IMR-90 (cell line): ENCODE data around the gene F13A1. TPM values are rescaled to one million over a fixed set of nuclear protein-coding genes. Genes with fewer than 3 reads are reported as not detected.

Experiments
- ATAC-seq: fragments of 200-7000 bp; cut with Tn5 transposase; 2 replicates; pipeline ENCODE4 v1.9.1; 2020; ENCODE audit warnings: low read depth, mild to moderate bottlenecking, moderate library complexity
- BruUV-seq: library from RNA; stranded (reverse); fragments of 400-500 nt; replicated peaks from 2 replicates; lab custom pipeline; 2021; lab: Mats Ljungman, UMichigan
- CTCF ChIA-PET: fragments of 300-600 bp; formaldehyde crosslinking; extraction: SDS; loops from one replicate; lab custom pipeline; 2021; ENCODE audit warnings: antibody characterized with exemption; lab: Yijun Ruan, JAX
- POLR2A ChIA-PET: fragments of 300-600 bp; sonication (Branson Sonifier 250); formaldehyde crosslinking; loops from one replicate; lab custom pipeline; 2022; ENCODE audit warnings: antibody characterized with exemption; ENCODE audit not compliant: unreplicated experiment; lab: Charles Lee
- DNase-seq: peaks from one replicate; pipeline ENCODE4 v3.0.0; 2013
- H2AFZ ChIP-seq: replicated peaks from 2 replicates; pipeline ENCODE3; 2013; ENCODE audit warnings: low read length, mild to moderate bottlenecking; ENCODE audit not compliant: poor library complexity
- H2AK5ac ChIP-seq: 2 replicates; pipeline ENCODE4 v1.6.1; 2013; ENCODE audit warnings: low read depth, low read length, inconsistent platforms
- H2AK9ac ChIP-seq: replicated peaks from 2 replicates; pipeline ENCODE3; 2013; ENCODE audit warnings: mild to moderate bottlenecking, low read depth, low read length, moderate library complexity; ENCODE audit not compliant: poor library complexity
- H2BK120ac ChIP-seq: 2 replicates; pipeline ENCODE4 v1.6.1; 2013; ENCODE audit warnings: low read depth, low read length, inconsistent platforms
- H2BK15ac ChIP-seq: 3 replicates; pipeline ENCODE4 v1.6.1; 2013; ENCODE audit warnings: low read depth, low read length, inconsistent platforms
- H2BK20ac ChIP-seq: 2 replicates; pipeline ENCODE4 v1.6.1; 2013; ENCODE audit warnings: low read depth, mild to moderate bottlenecking, inconsistent platforms, low read length, moderate library complexity
- H2BK5ac ChIP-seq: 2 replicates; pipeline ENCODE4 v1.6.1; 2013; ENCODE audit warnings: mild to moderate bottlenecking, low read depth, low read length, inconsistent platforms; ENCODE audit not compliant: poor library complexity, severe bottlenecking
- H3K14ac ChIP-seq: replicated peaks from 2 replicates; pipeline ENCODE4 v1.6.1; 2013; ENCODE audit warnings: low read depth, low read length, inconsistent platforms
- H3K18ac ChIP-seq: 2 replicates; pipeline ENCODE4 v1.6.1; 2013; ENCODE audit warnings: low read depth, low read length, control low read depth
- H3K23ac ChIP-seq: 2 replicates; pipeline ENCODE4 v1.6.1; 2013; ENCODE audit warnings: low read depth, low read length, inconsistent platforms
- H3K27ac ChIP-seq: 2 replicates; pipeline ENCODE4 v1.5.1; 2013; ENCODE audit warnings: mild to moderate bottlenecking, control low read depth, low read length; ENCODE audit not compliant: insufficient read depth
- H3K27me3 ChIP-seq: 2 replicates; pipeline ENCODE4 v1.6.1; 2013; ENCODE audit warnings: low read length; ENCODE audit not compliant: control insufficient read depth, insufficient read depth
- H3K36me3 ChIP-seq: 2 replicates; pipeline ENCODE4 v1.6.1; 2013; ENCODE audit warnings: low read length, mixed read lengths; ENCODE audit not compliant: control insufficient read depth, insufficient read depth
- H3K4ac ChIP-seq: 2 replicates; pipeline ENCODE4 v1.6.1; 2013; ENCODE audit warnings: low read depth, low read length, inconsistent platforms
- H3K4me1 ChIP-seq: 2 replicates; pipeline ENCODE4 v1.6.1; 2013; ENCODE audit warnings: low read length, mixed read lengths; ENCODE audit not compliant: control insufficient read depth, insufficient read depth
- H3K4me2 ChIP-seq: 2 replicates; pipeline ENCODE4 v1.6.1; 2013; ENCODE audit warnings: low read depth, mild to moderate bottlenecking, control low read depth, low read length, moderate library complexity
- H3K4me3 ChIP-seq: 2 replicates; pipeline ENCODE4 v1.5.1; 2013; ENCODE audit warnings: low read depth, mild to moderate bottlenecking, control low read depth, low read length, moderate library complexity; ENCODE audit not compliant: insufficient read depth
- H3K56ac ChIP-seq: 2 replicates; pipeline ENCODE4 v1.6.1; 2013; ENCODE audit warnings: low read length, inconsistent platforms; ENCODE audit not compliant: insufficient read depth; ENCODE audit errors: extremely low read depth
- H3K79me1 ChIP-seq, 2 experiments: 2 replicates each; pipeline ENCODE4 v1.6.1; 2013; ENCODE audit warnings: low read length in 2 of 2, inconsistent platforms in 1 of 2, low read depth in 1 of 2
- H3K9ac ChIP-seq: 2 replicates; pipeline ENCODE4 v1.6.1; 2013; ENCODE audit warnings: low read depth, low read length, control low read depth
- H3K9me1 ChIP-seq: 2 replicates; pipeline ENCODE4 v1.6.1; 2013; ENCODE audit warnings: low read length, inconsistent platforms; ENCODE audit not compliant: insufficient read depth
- H3K9me3 ChIP-seq: 2 replicates; pipeline ENCODE4 v1.6.1; 2013; ENCODE audit warnings: low read length; ENCODE audit not compliant: control insufficient read depth, insufficient read depth
- H4K20me1 ChIP-seq: 2 replicates; pipeline ENCODE4 v1.6.1; 2013; ENCODE audit warnings: low read length, inconsistent platforms; ENCODE audit not compliant: insufficient read depth
- H4K5ac ChIP-seq: 2 replicates; pipeline ENCODE4 v1.6.1; 2013; ENCODE audit warnings: mild to moderate bottlenecking, low read depth, low read length, control low read depth
- H4K8ac ChIP-seq, 2 experiments: 2 replicates each; pipeline ENCODE4 v1.6.1; 2013; ENCODE audit warnings: low read depth in 2 of 2, low read length in 2 of 2, control low read depth in 1 of 2, inconsistent platforms in 1 of 2
- H4K91ac ChIP-seq: 2 replicates; pipeline ENCODE4 v1.6.1; 2013; ENCODE audit warnings: low read depth, low read length, inconsistent platforms; ENCODE audit not compliant: insufficient read depth
- BHLHE40 ChIP-seq: fragments of 150-350 bp; IDR thresholded peaks from 2 replicates; pipeline ENCODE4 v1.6.1; 2016; ENCODE audit warnings: mild to moderate bottlenecking, low read depth, low read length
- CEBPB ChIP-seq: IDR thresholded peaks from 2 replicates; pipeline ENCODE4 v1.6.1; 2012; ENCODE audit warnings: low read depth, low read length, improper control_type of control experiment
- CHD1 ChIP-seq: IDR thresholded peaks from 2 replicates; pipeline ENCODE4 v1.6.1; 2012; ENCODE audit warnings: low read depth, low read length, improper control_type of control experiment
- CTCF ChIP-seq: conservative IDR thresholded peaks from 2 replicates; pipeline ENCODE4 v1.5.1; 2012; ENCODE audit warnings: mild to moderate bottlenecking, low read depth, low read length, improper control_type of control experiment
- ELK1 ChIP-seq: fragments of 150-350 bp; IDR thresholded peaks from 2 replicates; pipeline ENCODE4 v1.6.1; 2016; ENCODE audit warnings: low read depth, mild to moderate bottlenecking, low read length, moderate library complexity, borderline replicate concordance
- FOS ChIP-seq: fragments of 150-350 bp; IDR thresholded peaks from 2 replicates; pipeline ENCODE4 v1.6.1; 2016; ENCODE audit warnings: low read depth, low read length
- MAFK ChIP-seq: IDR thresholded peaks from 2 replicates; pipeline ENCODE4 v1.6.1; 2012; ENCODE audit warnings: low read depth, low read length, improper control_type of control experiment
- MAZ ChIP-seq: IDR thresholded peaks from 2 replicates; pipeline ENCODE4 v1.6.1; 2012; ENCODE audit warnings: low read depth, mild to moderate bottlenecking, low read length, improper control_type of control experiment, moderate library complexity, borderline replicate concordance
- MXI1 ChIP-seq: IDR thresholded peaks from 2 replicates; pipeline ENCODE4 v1.6.1; 2012; ENCODE audit warnings: low read depth, mild to moderate bottlenecking, low read length, moderate library complexity, borderline replicate concordance
- NFE2L2 ChIP-seq: fragments of 150-350 bp; IDR thresholded peaks from 2 replicates; pipeline ENCODE4 v1.6.1; 2016; ENCODE audit warnings: low read depth, mild to moderate bottlenecking, low read length
- POLR2A ChIP-seq: IDR thresholded peaks from 2 replicates; pipeline ENCODE4 v1.6.1; 2012; ENCODE audit warnings: mild to moderate bottlenecking, low read depth, low read length
- RAD21 ChIP-seq: IDR thresholded peaks from 2 replicates; pipeline ENCODE4 v1.6.1; 2012; ENCODE audit warnings: low read length, improper control_type of control experiment
- RCOR1 ChIP-seq: IDR thresholded peaks from 2 replicates; pipeline ENCODE4 v1.6.1; 2012; ENCODE audit warnings: mild to moderate bottlenecking, low read length, improper control_type of control experiment; ENCODE audit not compliant: insufficient replicate concordance
- RFX5 ChIP-seq: IDR thresholded peaks from 2 replicates; pipeline ENCODE4 v1.8.0; 2012; ENCODE audit warnings: low read depth, mild to moderate bottlenecking, low read length, moderate library complexity
- SMC3 ChIP-seq: fragments of 150-350 bp; IDR thresholded peaks from 2 replicates; pipeline ENCODE4 v1.6.1; 2016; ENCODE audit warnings: low read depth, mild to moderate bottlenecking, antibody characterized with exemption, low read length, moderate library complexity
- USF2 ChIP-seq: fragments of 150-350 bp; IDR thresholded peaks from 2 replicates; pipeline ENCODE4 v1.6.1; 2017; ENCODE audit warnings: mild to moderate bottlenecking, antibody characterized with exemption, low read length, low read depth
- WGBS, 2 experiments: methylation state at CpG; one replicate each; pipeline versions ENCODE4 v1.1.5 to v1.1.7; 2013; ENCODE audit warnings: missing lambda C conversion rate in 2 of 2; ENCODE audit not compliant: insufficient read length in 1 of 2; ENCODE audit errors: extremely low coverage in 2 of 2; 5-methylcytosine and 5-hydroxymethylcytosine counted together
- dilution Hi-C: fragments of 300-500 bp; cut with HindIII; formaldehyde crosslinking; loops from one replicate; pipeline ENCODE4 v1.14.3; 2018; ENCODE audit warnings: low sequenced_read_pairs; ENCODE audit not compliant: unreplicated experiment
- in situ Hi-C: fragments of 300-500 bp; cut with MboI; formaldehyde crosslinking; loops from 3 replicates; pipeline ENCODE4 v1.14.3; 2019; ENCODE audit warnings: low sequenced_read_pairs, inconsistent platforms, mixed read lengths
- intact Hi-C: fragments of 100-400 bp; cut with micrococcal nuclease; formaldehyde crosslinking; loops from 2 replicates; pipeline ENCODE4 v1.10.0; 2022
- polyA plus RNA-seq, 3 experiments: library from polyadenylated mRNA; depleted of rRNA; stranded (reverse); fragments of >200 nt; gene quantifications; 2 replicates each; pipeline ENCODE4 v1.2.3, GENCODE V29; 2012; ENCODE audit warnings: low replicate concordance in 1 of 3
- total RNA-seq: library from RNA; depleted of rRNA; stranded (reverse); fragments of >200 nt; gene quantifications from 2 replicates; pipeline ENCODE4 v1.2.3, GENCODE V29; 2012

The F13A1 gene
- total and polyA plus RNA-seq, 2 of the 4 experiments (the other 2 are of a cell fraction), result not detected

GRCh38 chr6:6314596-6314995 is 5.9 kb downstream of the F13A1 start:
- intact Hi-C loops, result loop anchor here (10.0 kb wide), 1 partner anchor 840 kb away; no protein-coding TSS in a partner anchor
- TF ChIP-seq ELK1, result no peak
- no peak for TF ChIP-seq FOS
- TF ChIP-seq RAD21, result no peak
- TF ChIP-seq RFX5, result no peak
- TF ChIP-seq BHLHE40, result no peak
- no peak for TF ChIP-seq MAZ
- no peak for TF ChIP-seq POLR2A
- no peak for TF ChIP-seq MXI1
- TF ChIP-seq NFE2L2, result no peak
- no peak for TF ChIP-seq MAFK
- TF ChIP-seq SMC3, result no peak
- TF ChIP-seq RCOR1, result no peak
- TF ChIP-seq CEBPB, result no peak
- TF ChIP-seq CTCF, result no peak
- TF ChIP-seq USF2, result no peak
- no peak for TF ChIP-seq CHD1
- no TSS peak for BruUV-seq
- H3K23ac ChIP-seq, result no peak overlapping the region
- H3K56ac ChIP-seq, result no peak overlapping the region
- H3K9ac ChIP-seq, result no peak overlapping the region
- H3K18ac ChIP-seq, result no peak overlapping the region
- H2AK5ac ChIP-seq, result no peak overlapping the region
- no peak overlapping the region for H3K4me2 ChIP-seq
- H4K5ac ChIP-seq, result no peak overlapping the region
- H3K4me3 ChIP-seq, result no peak overlapping the region
- H2BK120ac ChIP-seq, result no peak overlapping the region
- H4K8ac ChIP-seq, result no peak overlapping the region
- no peaks in the 10 kb centered on the region for H3K27me3 ChIP-seq
- H3K9me1 ChIP-seq, result no peaks in the 10 kb centered on the region
- H2AK9ac ChIP-seq, result no peak overlapping the region
- no peak overlapping the region for H2AFZ ChIP-seq
- H4K91ac ChIP-seq, result no peak overlapping the region
- CTCF ChIA-PET, result no interaction called here
- H3K4ac ChIP-seq, result no peak overlapping the region
- H3K4me1 ChIP-seq, result no peaks in the 10 kb centered on the region
- no peaks in the 10 kb centered on the region for H3K36me3 ChIP-seq
- H3K27ac ChIP-seq, result no peak overlapping the region
- DNase-seq (no peak), ATAC-seq (no peak)
- H3K9me3 ChIP-seq, result peaks cover 12% of the 10 kb centered on the region
- dilution Hi-C loops, result no loop called here
- no peak overlapping the region for H3K14ac ChIP-seq
- WGBS, 2 experiments, result no CpG with 5 or more reads among the region's 1 CpG
- no peaks in the 10 kb centered on the region for H4K20me1 ChIP-seq
- POLR2A ChIA-PET, result no interaction called here
- in situ Hi-C loops, result no loop called here
- H2BK20ac ChIP-seq, result no peak overlapping the region
- H2BK5ac ChIP-seq, result no peak overlapping the region
- H3K79me1 ChIP-seq, result no peaks in the 10 kb centered on the region
- H2BK15ac ChIP-seq, result no peak overlapping the region
